ENCODE data around the gene IL12RB1.
"Not testable (repeated sequence)": the region's sequence is repeated elsewhere in the genome, so short reads cannot be mapped to it uniquely, and the experiment has no call there.

Gene IL12RB1

GRCh38 chr19:18046059-18046718 is 40.5 kb downstream of the IL12RB1 start:
- DNase-seq (ENCODE audit: low read depth), result peak; percentile 46

GRCh38 chr19:18045307-18046050 is 41.3 kb downstream of the IL12RB1 start:
- no peak for DNase-seq (ENCODE audit: low read depth)

GRCh38 chr19:18044825-18045304 is 41.9 kb downstream of the IL12RB1 start:
- peak; percentile 52 for DNase-seq (ENCODE audit: low read depth)

- no peak for DNase-seq (ENCODE audit: low read depth)
Observed at GRCh38 chr19:18043676-18044075, 43.1 kb downstream of the IL12RB1 start.

GRCh38 chr19:18041054-18041453 is 45.7 kb downstream of the IL12RB1 start:
- DNase-seq (ENCODE audit: low read depth), result no peak

GRCh38 chr19:18032102-18032501 is 54.6 kb downstream of the IL12RB1 start:
- DNase-seq (ENCODE audit: low read depth), result not testable (repeated sequence)

GRCh38 chr19:18031401-18031800 is 55.3 kb downstream of the IL12RB1 start:
- not testable (repeated sequence) for DNase-seq (ENCODE audit: low read depth)

GRCh38 chr19:18029617-18030338 is 57.0 kb downstream of the IL12RB1 start:
- no peak for DNase-seq (ENCODE audit: low read depth)

GRCh38 chr19:18027151-18027550 is 59.6 kb downstream of the IL12RB1 start:
- DNase-seq (ENCODE audit: low read depth), result no peak

GRCh38 chr19:18023622-18024251 is 63.0 kb downstream of the IL12RB1 start:
- peak; percentile 58 for DNase-seq (ENCODE audit: low read depth)

GRCh38 chr19:18021121-18021755 is 65.5 kb downstream of the IL12RB1 start:
- peak; percentile 72 for DNase-seq (ENCODE audit: low read depth)

GRCh38 chr19:18020212-18021085 is 66.3 kb downstream of the IL12RB1 start:
- no peak for DNase-seq (ENCODE audit: low read depth)

GRCh38 chr19:18017275-18018083 is 69.3 kb downstream of the IL12RB1 start:
- no peak for DNase-seq (ENCODE audit: low read depth)

- no peak for DNase-seq (ENCODE audit: low read depth)
Observed at GRCh38 chr19:18016209-18016910, 70.4 kb downstream of the IL12RB1 start.

GRCh38 chr19:18014197-18014596 is 72.5 kb downstream of the IL12RB1 start:
- no peak for DNase-seq (ENCODE audit: low read depth)

GRCh38 chr19:18013210-18014111 is 73.3 kb downstream of the IL12RB1 start:
- DNase-seq (ENCODE audit: low read depth), result no peak

- no peak for DNase-seq (ENCODE audit: low read depth)
Observed at GRCh38 chr19:18010149-18010548, 76.6 kb downstream of the IL12RB1 start.

GRCh38 chr19:18009412-18010066 is 77.2 kb downstream of the IL12RB1 start:
- DNase-seq (ENCODE audit: low read depth), result no peak

All from stromal cell of bone marrow (primary cell).